A673 (cell line): ENCODE data around the gene NRL. TPM values are rescaled to one million over a fixed set of nuclear protein-coding genes. Genes with fewer than 3 reads are reported as not detected.

Source experiments
- BruUV-seq: library from RNA; stranded (reverse); fragments of 400-500 nt; replicated peaks from 2 replicates; lab custom pipeline; 2021; lab: Mats Ljungman, UMichigan
- CTCF ChIA-PET: fragments of 300-600 bp; sonication (Branson Sonifier 250); formaldehyde crosslinking; loops from one replicate; lab custom pipeline; 2022; ENCODE audit warnings: antibody characterized with exemption; lab: Charles Lee
- POLR2A ChIA-PET: fragments of 300-600 bp; sonication (Branson Sonifier 250); formaldehyde crosslinking; loops from one replicate; lab custom pipeline; 2022; ENCODE audit warnings: antibody characterized with exemption; ENCODE audit not compliant: low non-redundant PET; lab: Charles Lee
- DNase-seq: peaks from one replicate; pipeline ENCODE4 v3.0.0-alpha.2; 2015; ENCODE audit warnings: low spot score
- H3K27ac ChIP-seq: fragments of 200-600 bp; sonication (generic); 2 replicates; pipeline ENCODE4 v1.5.1; 2016; ENCODE audit warnings: mixed run types, low read depth, mild to moderate bottlenecking, mixed read lengths, antibody characterized with exemption, low read length; ENCODE audit not compliant: poor library complexity, severe bottlenecking
- H3K27me3 ChIP-seq: fragments of 200-600 bp; sonication (generic); replicated peaks from 2 replicates; pipeline ENCODE4 v1.6.1; 2017; ENCODE audit warnings: mixed run types, low read depth, mild to moderate bottlenecking, mixed read lengths, antibody characterized with exemption, low read length; ENCODE audit not compliant: insufficient read depth, poor library complexity
- H3K36me3 ChIP-seq: fragments of 200-600 bp; sonication (generic); 2 replicates; pipeline ENCODE4 v1.6.1; 2016; ENCODE audit warnings: mixed run types, mild to moderate bottlenecking, mixed read lengths, antibody characterized with exemption, low read length; ENCODE audit not compliant: insufficient read depth, poor library complexity, severe bottlenecking
- H3K4me1 ChIP-seq: fragments of 200-600 bp; sonication (generic); 2 replicates; pipeline ENCODE4 v1.6.1; 2017; ENCODE audit warnings: mixed run types, mild to moderate bottlenecking, mixed read lengths, antibody characterized with exemption, low read length; ENCODE audit not compliant: insufficient read depth, poor library complexity, severe bottlenecking
- H3K4me3 ChIP-seq: fragments of 200-600 bp; sonication (generic); 2 replicates; pipeline ENCODE4 v1.5.1; 2016; ENCODE audit warnings: low read depth, mixed run types, mild to moderate bottlenecking, mixed read lengths, low read length; ENCODE audit not compliant: poor library complexity, severe bottlenecking
- H3K9me3 ChIP-seq: fragments of 200-600 bp; sonication (generic); 2 replicates; pipeline ENCODE4 v1.6.1; 2016; ENCODE audit warnings: mixed run types, low read depth, mild to moderate bottlenecking, mixed read lengths, antibody characterized with exemption, low read length; ENCODE audit not compliant: poor library complexity, severe bottlenecking
- CTCF ChIP-seq: fragments of 300-800, 200-600 bp; sonication (generic); conservative IDR thresholded peaks from 2 replicates; pipeline ENCODE4 v1.5.1; 2017; ENCODE audit warnings: low read depth, mild to moderate bottlenecking, antibody characterized with exemption, low read length, moderate library complexity, mixed read lengths
- EZH2 ChIP-seq: fragments of 200-600 bp; sonication (generic); IDR thresholded peaks from 2 replicates; pipeline ENCODE4 v1.6.1; 2017; ENCODE audit warnings: borderline replicate concordance, low read depth, mild to moderate bottlenecking, mixed read lengths, antibody characterized with exemption, low read length; ENCODE audit not compliant: poor library complexity, severe bottlenecking
- intact Hi-C: fragments of 100-400 bp; cut with micrococcal nuclease; formaldehyde crosslinking; loops from one replicate; pipeline ENCODE4 v1.10.0; 2022; ENCODE audit not compliant: unreplicated experiment
- total RNA-seq: library from RNA; stranded (reverse); gene quantifications from 2 replicates; pipeline ENCODE4 v1.2.3, GENCODE V29; 2021

NRL gene
- total RNA-seq, 1 experiment from 2014 or later: 1.9 TPM

- Histone ChIP-seq H3K27me3 (no peaks in the 10 kb centered on the region), H3K4me3 (no peak overlapping the region), H3K4me1 (no peaks in the 10 kb centered on the region), H3K36me3 (peaks cover 28% of the 10 kb centered on the region), H3K9me3 (no peaks in the 10 kb centered on the region), H3K27ac (no peak overlapping the region)
- intact Hi-C loops: no loop called here
- DNase-seq: no peak
- ChIA-PET CTCF (no interaction called here), POLR2A (no interaction called here)
- TF ChIP-seq CTCF: no peak
- TF ChIP-seq EZH2: no peak
- BruUV-seq: no TSS peak
Measured at GRCh38 chr14:24122898-24123297, 8.1 kb upstream of the NRL start.

GRCh38 chr14:24122416-24122815 lies 7.7 kb upstream of the NRL start:
- H3K27ac ChIP-seq: no peak overlapping the region
- TF ChIP-seq EZH2 (no peak), CTCF (no peak)
- H3K27me3 ChIP-seq: no peaks in the 10 kb centered on the region
- no TSS peak for BruUV-seq
- ChIA-PET POLR2A (no interaction called here), CTCF (no interaction called here)
- H3K4me1 ChIP-seq: no peaks in the 10 kb centered on the region
- peaks cover 32% of the 10 kb centered on the region for H3K36me3 ChIP-seq
- DNase-seq: no peak
- H3K4me3 ChIP-seq: no peak overlapping the region
- intact Hi-C loops: no loop called here
- H3K9me3 ChIP-seq: no peaks in the 10 kb centered on the region

GRCh38 chr14:24121210-24121609 lies 6.5 kb upstream of the NRL start:
- BruUV-seq: no TSS peak

More at GRCh38 chr14:24121210-24121609, 6.5 kb upstream of the NRL start:
- Histone ChIP-seq H3K4me1 (peaks cover under 1% of the 10 kb centered on the region), H3K4me3 (no peak overlapping the region), H3K9me3 (no peaks in the 10 kb centered on the region), H3K27ac (no peak overlapping the region), H3K27me3 (no peaks in the 10 kb centered on the region), H3K36me3 (peaks cover 32% of the 10 kb centered on the region)
- intact Hi-C loops: no loop called here
- ChIA-PET CTCF (no interaction called here), POLR2A (no interaction called here)
- DNase-seq: no peak
- TF ChIP-seq CTCF (no peak), EZH2 (no peak)
